Loucy (cell line): ENCODE measurements around the gene DDX25.

ENCODE experiments used
- H2AFZ ChIP-seq: fragments of 200-600 bp; sonication (generic); 2 replicates; pipeline ENCODE4 v1.6.0; 2016; ENCODE audit warnings: antibody characterized with exemption, mild to moderate bottlenecking, low read length, moderate library complexity
- H3F3A ChIP-seq: fragments of 200-600 bp; 2 replicates; pipeline ENCODE4 v1.6.0; 2016; ENCODE audit warnings: antibody characterized with exemption, low read depth, mild to moderate bottlenecking
- H3K27me3 ChIP-seq: fragments of 200-600 bp; sonication (generic); 2 replicates; pipeline ENCODE4 v1.6.1; 2014; ENCODE audit warnings: low read length, mild to moderate bottlenecking; ENCODE audit not compliant: insufficient read depth, poor library complexity, severe bottlenecking
- H3K36me3 ChIP-seq: fragments of 200-600 bp; sonication (generic); 2 replicates; pipeline ENCODE4 v1.6.1; 2016; ENCODE audit warnings: low read length; ENCODE audit not compliant: insufficient read depth
- H3K4me1 ChIP-seq: fragments of 200-600 bp; sonication (generic); 2 replicates; pipeline ENCODE4 v1.5.1; 2014; ENCODE audit warnings: low read length, mild to moderate bottlenecking; ENCODE audit not compliant: insufficient read depth, poor library complexity, severe bottlenecking
- H3K4me2 ChIP-seq: fragments of 200-600 bp; sonication (generic); 2 replicates; pipeline ENCODE4 v1.6.0; 2014; ENCODE audit warnings: antibody characterized with exemption, low read length, low read depth, mild to moderate bottlenecking; ENCODE audit not compliant: poor library complexity, severe bottlenecking
- H3K4me3 ChIP-seq: fragments of 200-600 bp; sonication (generic); 2 replicates; pipeline ENCODE4 v1.5.1; 2014; ENCODE audit warnings: low read length, mild to moderate bottlenecking, mixed read lengths; ENCODE audit not compliant: poor library complexity, severe bottlenecking
- H3K79me2 ChIP-seq: fragments of 200-600 bp; sonication (generic); 2 replicates; pipeline ENCODE4 v1.6.1; 2014; ENCODE audit warnings: low read length; ENCODE audit not compliant: insufficient read depth
- H3K9ac ChIP-seq: fragments of 200-600 bp; sonication (generic); 2 replicates; pipeline ENCODE4 v1.6.0; 2014; ENCODE audit warnings: mild to moderate bottlenecking, low read depth, low read length, moderate library complexity; ENCODE audit not compliant: poor library complexity, severe bottlenecking
- H3K9me2 ChIP-seq: fragments of 200-600 bp; sonication (generic); replicated peaks from 2 replicates; pipeline ENCODE4 v1.6.1; 2016; ENCODE audit warnings: low read depth, low read length, mixed read lengths
- H3K9me3 ChIP-seq: fragments of 200-600 bp; sonication (generic); 2 replicates; pipeline ENCODE4 v1.6.1; 2014; ENCODE audit warnings: mild to moderate bottlenecking, antibody characterized with exemption, low read length, low read depth; ENCODE audit not compliant: insufficient read depth
- H4K20me1 ChIP-seq: fragments of 200-600 bp; sonication (generic); 2 replicates; pipeline ENCODE4 v1.6.0; 2014; ENCODE audit warnings: antibody characterized with exemption, low read length, mild to moderate bottlenecking; ENCODE audit not compliant: insufficient read depth, poor library complexity, severe bottlenecking
- EZH2phosphoT487 ChIP-seq: fragments of 200-600 bp; IDR thresholded peaks from 2 replicates; pipeline ENCODE4 v1.6.1; 2018; ENCODE audit warnings: antibody characterized with exemption, mild to moderate bottlenecking, moderate library complexity, borderline replicate concordance
- TF ChIP-seq, protein P1 (sequence below): fragments of 200-600 bp; sonication (generic); conservative IDR thresholded peaks from 2 replicates; pipeline ENCODE4 v1.5.1; 2014; ENCODE audit warnings: mild to moderate bottlenecking, antibody characterized with exemption, low read length

DDX25 gene

DNA sequence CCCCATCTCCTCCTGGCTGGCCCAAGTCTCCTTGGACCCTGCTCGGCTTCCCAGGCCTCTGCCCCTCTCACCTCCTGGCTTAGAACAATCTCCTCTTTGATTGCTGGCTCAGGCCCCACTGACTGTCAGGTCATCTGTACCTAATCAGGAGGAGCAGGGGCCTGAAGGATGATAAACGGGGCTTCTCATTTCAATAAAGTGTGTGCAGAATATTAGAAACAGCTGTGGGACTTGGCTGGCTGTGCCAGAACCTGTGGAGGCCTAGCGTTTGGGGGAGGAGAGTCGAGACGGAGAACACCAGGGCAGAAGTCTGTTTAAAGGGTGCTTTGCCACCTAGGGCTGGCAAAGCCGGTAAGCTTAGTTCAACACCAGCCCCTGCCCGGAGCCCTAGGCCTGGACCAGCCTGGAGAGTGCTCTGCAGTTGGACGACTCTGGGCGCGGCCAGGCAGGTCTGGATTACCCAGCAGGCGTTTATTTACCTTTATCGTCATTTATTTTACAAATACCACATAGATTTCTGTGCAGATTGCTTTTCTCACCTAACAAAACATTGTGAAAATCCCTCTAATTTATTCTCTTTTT is 31.4 kb downstream of the DDX25 start:
- no peaks in the 10 kb centered on the region for H3K9me3 ChIP-seq
- no peaks in the 10 kb centered on the region for H3F3A ChIP-seq
- no peak overlapping the region for H2AFZ ChIP-seq
- no peak overlapping the region for H3K9ac ChIP-seq
- no peak for TF ChIP-seq EZH2phosphoT487
- TF ChIP-seq, protein P1, sequence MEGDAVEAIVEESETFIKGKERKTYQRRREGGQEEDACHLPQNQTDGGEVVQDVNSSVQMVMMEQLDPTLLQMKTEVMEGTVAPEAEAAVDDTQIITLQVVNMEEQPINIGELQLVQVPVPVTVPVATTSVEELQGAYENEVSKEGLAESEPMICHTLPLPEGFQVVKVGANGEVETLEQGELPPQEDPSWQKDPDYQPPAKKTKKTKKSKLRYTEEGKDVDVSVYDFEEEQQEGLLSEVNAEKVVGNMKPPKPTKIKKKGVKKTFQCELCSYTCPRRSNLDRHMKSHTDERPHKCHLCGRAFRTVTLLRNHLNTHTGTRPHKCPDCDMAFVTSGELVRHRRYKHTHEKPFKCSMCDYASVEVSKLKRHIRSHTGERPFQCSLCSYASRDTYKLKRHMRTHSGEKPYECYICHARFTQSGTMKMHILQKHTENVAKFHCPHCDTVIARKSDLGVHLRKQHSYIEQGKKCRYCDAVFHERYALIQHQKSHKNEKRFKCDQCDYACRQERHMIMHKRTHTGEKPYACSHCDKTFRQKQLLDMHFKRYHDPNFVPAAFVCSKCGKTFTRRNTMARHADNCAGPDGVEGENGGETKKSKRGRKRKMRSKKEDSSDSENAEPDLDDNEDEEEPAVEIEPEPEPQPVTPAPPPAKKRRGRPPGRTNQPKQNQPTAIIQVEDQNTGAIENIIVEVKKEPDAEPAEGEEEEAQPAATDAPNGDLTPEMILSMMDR = no peak
- no peak overlapping the region for H3K4me3 ChIP-seq
- H3K27me3 ChIP-seq = peaks cover 18% of the 10 kb centered on the region
- H3K4me2 ChIP-seq = no peak overlapping the region
- no peaks in the 10 kb centered on the region for H4K20me1 ChIP-seq
- no peaks in the 10 kb centered on the region for H3K79me2 ChIP-seq
- H3K36me3 ChIP-seq = no peaks in the 10 kb centered on the region
- no peaks in the 10 kb centered on the region for H3K9me2 ChIP-seq
- no peaks in the 10 kb centered on the region for H3K4me1 ChIP-seq

DNA sequence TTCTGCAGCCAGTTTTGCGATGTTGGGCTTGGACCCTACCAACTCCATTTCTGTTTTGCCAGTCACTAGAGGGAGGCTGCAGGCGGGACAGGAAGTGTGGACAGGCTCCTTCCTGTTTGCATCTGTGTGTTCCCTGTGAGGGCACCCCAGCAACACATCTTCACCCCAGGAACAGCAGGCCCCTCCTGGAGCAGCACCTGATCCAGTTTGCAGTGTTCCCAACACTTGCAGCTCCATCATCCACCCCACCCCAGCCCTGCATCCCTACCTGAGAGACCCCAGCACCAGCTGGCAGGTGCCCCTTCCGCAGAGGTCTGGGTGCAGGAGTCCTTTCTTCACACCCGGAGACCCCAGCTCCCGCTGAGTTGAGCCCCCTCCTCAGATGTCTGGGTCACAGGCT is 34.1 kb downstream of the DDX25 start:
- peaks cover 13% of the 10 kb centered on the region for H3K27me3 ChIP-seq
- H2AFZ ChIP-seq = peak overlapping the region; percentile 98
- no peaks in the 10 kb centered on the region for H3K4me1 ChIP-seq
- TF ChIP-seq, protein P1 = no peak
- no peak for TF ChIP-seq EZH2phosphoT487
- no peak overlapping the region for H3K9ac ChIP-seq
- H3F3A ChIP-seq = no peaks in the 10 kb centered on the region
- no peaks in the 10 kb centered on the region for H3K9me2 ChIP-seq
- H3K4me3 ChIP-seq = no peak overlapping the region
- H3K9me3 ChIP-seq = no peaks in the 10 kb centered on the region
- no peaks in the 10 kb centered on the region for H3K79me2 ChIP-seq
- H4K20me1 ChIP-seq = no peaks in the 10 kb centered on the region
- H3K36me3 ChIP-seq = no peaks in the 10 kb centered on the region
- no peak overlapping the region for H3K4me2 ChIP-seq

DNA sequence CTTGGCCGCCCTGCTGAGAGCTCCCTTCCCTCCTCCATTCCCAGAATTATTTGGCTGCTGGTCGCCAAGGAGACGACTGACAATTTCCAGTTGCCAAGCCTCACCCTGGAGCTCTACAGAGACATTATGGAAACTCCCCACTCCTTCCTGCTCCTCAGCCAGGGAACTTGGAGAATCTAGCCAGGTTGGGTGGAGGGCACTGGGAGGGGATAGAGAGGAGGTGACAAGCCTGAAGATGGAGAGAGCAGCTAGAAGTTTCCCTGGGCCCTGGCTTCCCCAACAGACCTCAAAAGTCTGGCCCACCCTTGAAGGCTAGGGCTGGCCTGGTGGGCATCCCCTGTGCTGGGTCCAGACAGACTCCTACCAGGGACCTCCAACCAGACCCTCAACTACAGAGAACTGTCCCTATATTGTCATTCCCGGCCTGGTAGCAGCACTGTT is 34.8 kb downstream of the DDX25 start:
- Histone ChIP-seq H3K4me3 (no peak overlapping the region), H3K79me2 (no peaks in the 10 kb centered on the region), H3F3A (no peaks in the 10 kb centered on the region), H3K27me3 (peaks cover 13% of the 10 kb centered on the region), H3K4me2 (no peak overlapping the region), H3K9ac (no peak overlapping the region), H3K9me2 (no peaks in the 10 kb centered on the region), H4K20me1 (no peaks in the 10 kb centered on the region), H2AFZ (peak overlapping the region; percentile 98; the same call in 1 of the 2 replicates), H3K36me3 (no peaks in the 10 kb centered on the region), H3K4me1 (no peaks in the 10 kb centered on the region), H3K9me3 (no peaks in the 10 kb centered on the region)
- TF ChIP-seq, protein P1 = no peak
- TF ChIP-seq EZH2phosphoT487 = no peak
